ENCODE results near the gene TCF12. TPM values are rescaled to one million over a fixed set of nuclear protein-coding genes. Genes with fewer than 3 reads are reported as not detected.

The TCF12 gene
- polyA plus RNA-seq, 3 donors: 15.8 to 52.5 (median 27.6) TPM

DNA sequence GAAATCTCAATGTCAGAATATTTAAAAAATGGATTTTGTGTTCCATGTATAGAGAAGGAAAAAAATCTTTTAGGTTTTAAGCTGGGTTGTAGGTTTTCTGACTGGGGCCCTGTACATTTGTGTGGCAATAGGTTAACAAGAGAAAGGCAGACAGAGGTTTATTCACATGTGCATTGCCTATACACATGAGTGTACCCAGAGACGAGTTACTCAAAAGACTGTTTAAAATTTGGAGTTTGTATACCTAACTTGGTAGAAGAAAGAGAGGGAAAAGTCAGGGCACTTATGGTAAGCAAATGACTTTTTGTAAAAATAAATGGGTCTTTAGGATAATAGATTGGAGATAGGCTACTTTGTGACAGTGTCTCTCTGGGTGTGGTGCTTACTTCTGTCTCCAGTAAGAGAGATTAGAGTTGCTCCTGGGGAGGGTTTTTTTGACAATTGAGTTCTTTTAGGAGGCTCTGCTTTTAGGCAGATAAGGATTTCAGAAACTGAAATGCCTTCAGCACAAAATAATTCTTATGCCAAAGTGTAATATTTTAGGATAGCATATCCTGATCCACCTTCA lies 225.2 kb downstream of the TCF12 start:
- Mint-ChIP-seq H3K36me3 (no peaks in the 10 kb centered on the region), H3K4me3 (no peak overlapping the region), H3K4me1 (peaks cover 29% of the 10 kb centered on the region), H3K27ac (no peak overlapping the region), H3K27me3 (ENCODE audit: low read depth in 3 of 3) (no peaks in the 10 kb centered on the region), H3K9me3 (no peaks in the 10 kb centered on the region)
- no peak overlapping the region for H2AFZ ChIP-seq (ENCODE audit: insufficient read depth, low read depth, low read length, poor library complexity, severe bottlenecking)
- H3K4me1 ChIP-seq (ENCODE audit: control insufficient read depth in 1 of 2, insufficient read depth in 2 of 2, low read length in 2 of 2): peaks cover 16 to 25% of the 10 kb centered on the region in 2 donors
- intact Hi-C loops (cut with micrococcal nuclease): no loop called here
- no peaks in the 10 kb centered on the region for H3K9me3 ChIP-seq (replicated peaks in 1 of 2; ENCODE audit: control insufficient read depth in 1 of 2, insufficient read depth in 1 of 2, low read length in 2 of 2)
- no peaks in the 10 kb centered on the region for H3K27me3 ChIP-seq (ENCODE audit: control insufficient read depth in 2 of 2, insufficient read depth in 2 of 2, low read length in 2 of 2)
- no peaks in the 10 kb centered on the region for H3K36me3 ChIP-seq (replicated peaks in 1 of 2; ENCODE audit: control insufficient read depth in 1 of 2, insufficient read depth in 2 of 2, low read length in 2 of 2)
- peaks cover 11% of the 10 kb centered on the region for H3K79me2 ChIP-seq (ENCODE audit: insufficient read depth, low read length)
- peaks cover 5% of the 10 kb centered on the region for H4K20me1 ChIP-seq (ENCODE audit: insufficient read depth, low read length)
- no peak overlapping the region for H3K4me3 ChIP-seq (replicated peaks in 1 of 3; ENCODE audit: low read depth in 2 of 3, low read length in 3 of 3)
- DNase-seq: no peak
- H3K27ac ChIP-seq (ENCODE audit: low read depth in 1 of 2, low read length in 2 of 2): no peak overlapping the region
- no peak overlapping the region for H3K9ac ChIP-seq (ENCODE audit: insufficient read depth, low read length, poor library complexity, severe bottlenecking)
- 88% methylated on average over 1 of the region's 1 CpG for WGBS (ENCODE audit: insufficient coverage)
- H3K4me2 ChIP-seq (replicated peaks; ENCODE audit: extremely low read depth, low read length, poor library complexity, severe bottlenecking): no peak overlapping the region
- TF ChIP-seq, protein P1, sequence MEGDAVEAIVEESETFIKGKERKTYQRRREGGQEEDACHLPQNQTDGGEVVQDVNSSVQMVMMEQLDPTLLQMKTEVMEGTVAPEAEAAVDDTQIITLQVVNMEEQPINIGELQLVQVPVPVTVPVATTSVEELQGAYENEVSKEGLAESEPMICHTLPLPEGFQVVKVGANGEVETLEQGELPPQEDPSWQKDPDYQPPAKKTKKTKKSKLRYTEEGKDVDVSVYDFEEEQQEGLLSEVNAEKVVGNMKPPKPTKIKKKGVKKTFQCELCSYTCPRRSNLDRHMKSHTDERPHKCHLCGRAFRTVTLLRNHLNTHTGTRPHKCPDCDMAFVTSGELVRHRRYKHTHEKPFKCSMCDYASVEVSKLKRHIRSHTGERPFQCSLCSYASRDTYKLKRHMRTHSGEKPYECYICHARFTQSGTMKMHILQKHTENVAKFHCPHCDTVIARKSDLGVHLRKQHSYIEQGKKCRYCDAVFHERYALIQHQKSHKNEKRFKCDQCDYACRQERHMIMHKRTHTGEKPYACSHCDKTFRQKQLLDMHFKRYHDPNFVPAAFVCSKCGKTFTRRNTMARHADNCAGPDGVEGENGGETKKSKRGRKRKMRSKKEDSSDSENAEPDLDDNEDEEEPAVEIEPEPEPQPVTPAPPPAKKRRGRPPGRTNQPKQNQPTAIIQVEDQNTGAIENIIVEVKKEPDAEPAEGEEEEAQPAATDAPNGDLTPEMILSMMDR (IDR thresholded peaks at IDR 0.05): no peak

DNA sequence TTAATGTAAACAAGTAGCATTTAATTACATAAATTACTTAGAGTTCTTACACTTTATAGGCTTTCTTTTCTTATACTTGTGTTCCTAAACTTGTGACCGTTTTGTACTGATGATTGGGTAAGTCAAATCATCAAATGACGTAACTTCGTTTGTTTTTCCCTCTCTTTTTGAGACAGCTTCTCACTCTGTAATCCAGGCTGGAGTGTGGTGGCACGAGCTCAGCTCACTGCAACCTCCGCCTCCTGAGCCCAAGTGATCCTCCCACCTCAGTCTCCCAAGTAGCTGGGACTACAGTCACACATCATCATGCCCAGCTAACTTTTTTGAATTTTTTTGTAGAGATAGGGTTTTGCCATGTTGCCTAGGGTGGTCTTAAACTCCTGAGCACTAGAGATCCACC lies 226.0 kb downstream of the TCF12 start:
- H3K79me2 ChIP-seq (ENCODE audit: insufficient read depth, low read length): peaks cover 15% of the 10 kb centered on the region

More for the DNA sequence above, 226.0 kb downstream of the TCF12 start:
- H3K4me2 ChIP-seq (replicated peaks; ENCODE audit: extremely low read depth, low read length, poor library complexity, severe bottlenecking): no peak overlapping the region
- no peak overlapping the region for H3K27ac Mint-ChIP-seq
- peaks cover 22 to 34% of the 10 kb centered on the region in 2 donors for H3K4me1 ChIP-seq (ENCODE audit: control insufficient read depth in 1 of 2, insufficient read depth in 2 of 2, low read length in 2 of 2)
- no peak overlapping the region for H3K4me3 ChIP-seq (replicated peaks in 1 of 3; ENCODE audit: low read depth in 2 of 3, low read length in 3 of 3)
- H3K4me1 Mint-ChIP-seq: peaks cover 35% of the 10 kb centered on the region
- H3K9me3 Mint-ChIP-seq: no peaks in the 10 kb centered on the region
- H3K4me3 Mint-ChIP-seq: no peak overlapping the region
- no peak overlapping the region for H3K27ac ChIP-seq (ENCODE audit: low read depth in 1 of 2, low read length in 2 of 2)
- H4K20me1 ChIP-seq (ENCODE audit: insufficient read depth, low read length): peaks cover 5% of the 10 kb centered on the region
- H3K27me3 Mint-ChIP-seq (ENCODE audit: low read depth in 3 of 3): no peaks in the 10 kb centered on the region
- DNase-seq: no peak
- TF ChIP-seq, protein P1 (IDR thresholded peaks at IDR 0.05): no peak
- intact Hi-C loops (cut with micrococcal nuclease): no loop called here
- no peaks in the 10 kb centered on the region for H3K36me3 ChIP-seq (replicated peaks in 1 of 2; ENCODE audit: control insufficient read depth in 1 of 2, insufficient read depth in 2 of 2, low read length in 2 of 2)
- H3K36me3 Mint-ChIP-seq: no peaks in the 10 kb centered on the region
- H3K27me3 ChIP-seq (ENCODE audit: control insufficient read depth in 2 of 2, insufficient read depth in 2 of 2, low read length in 2 of 2): no peaks in the 10 kb centered on the region
- no CpG with 5 or more reads among the region's 5 CpGs for WGBS (ENCODE audit: insufficient coverage)
- H3K9ac ChIP-seq (ENCODE audit: insufficient read depth, low read length, poor library complexity, severe bottlenecking): no peak overlapping the region
- no peaks in the 10 kb centered on the region for H3K9me3 ChIP-seq (replicated peaks in 1 of 2; ENCODE audit: control insufficient read depth in 1 of 2, insufficient read depth in 1 of 2, low read length in 2 of 2)
- no peak overlapping the region for H2AFZ ChIP-seq (ENCODE audit: insufficient read depth, low read depth, low read length, poor library complexity, severe bottlenecking)

All from CD14-positive monocyte (primary cell).